Measurements from ENCODE around the gene METTL25. TPM values are rescaled to one million over a fixed set of nuclear protein-coding genes. Genes with fewer than 3 reads are reported as not detected.
A peak's percentile ranks its signal among the peaks of the same experiment; 100 is the strongest.
"Not testable (repeated sequence)": the region's sequence is repeated elsewhere in the genome, so short reads cannot be mapped to it uniquely, and the experiment has no call there.

Gene METTL25
- polyA plus RNA-seq, 1 donor (not counting 4 experiments of a cell fraction or from before 2014, with no cell fraction given) = 6.0 TPM

DNA sequence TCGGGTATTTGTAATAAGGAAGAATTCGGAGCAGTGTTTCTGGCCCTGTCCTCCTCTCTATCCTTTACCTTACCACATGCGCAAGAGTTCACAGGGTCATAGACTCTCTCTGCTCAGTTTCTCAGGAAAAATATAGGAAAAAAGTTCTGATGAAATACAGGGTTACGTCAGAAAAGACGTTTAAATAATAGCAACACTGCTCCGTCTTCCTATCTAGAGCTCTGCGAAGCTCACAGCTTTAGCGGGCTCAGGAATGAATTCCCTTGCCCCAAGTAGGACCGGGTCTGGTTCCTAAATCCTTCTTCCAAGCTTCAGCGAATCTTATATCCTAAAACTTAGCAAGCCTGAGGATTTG, 507 bp upstream of the METTL25 start:
- peak overlapping the region; percentile 99 for H3K27ac ChIP-seq (ENCODE audit: control insufficient read depth, insufficient read depth, low read length)
- no peaks in the 10 kb centered on the region for H3K9me3 ChIP-seq (ENCODE audit: control insufficient read depth, low read depth, low read length)
- H3K79me2 ChIP-seq (ENCODE audit: control insufficient read depth, insufficient read depth, low read length) = peaks cover 28% of the 10 kb centered on the region
- dilution Hi-C loops (cut with MboI; ENCODE audit: extremely low pct_ligation_motif_present, low sequenced_read_pairs) = no loop called here
- peak overlapping the region; percentile 99 for H3K9ac ChIP-seq (ENCODE audit: control insufficient read depth, extremely low read depth, insufficient read depth, low read length)
- FAIRE-seq (no peak), DNase-seq (ENCODE audit: low read depth, low spot score) (no peak)
- H4K20me1 ChIP-seq (ENCODE audit: control insufficient read depth, extremely low read depth, insufficient read depth, low read length) = no peaks in the 10 kb centered on the region
- no peaks in the 10 kb centered on the region for H3K27me3 ChIP-seq (ENCODE audit: control insufficient read depth, extremely low read depth, insufficient read depth, low read length)
- H3K4me2 ChIP-seq (ENCODE audit: control insufficient read depth, extremely low read depth, insufficient read depth, low read depth, low read length) = peak overlapping the region; percentile 76
- peak overlapping the region; percentile 88 to 99 (median 99) for H3K4me3 ChIP-seq (ENCODE audit: control insufficient read depth in 2 of 3, extremely low read depth in 1 of 3, insufficient read depth in 2 of 3, low read depth in 1 of 3, low read length in 3 of 3)
- no peak for TF ChIP-seq CTCF (optimal IDR thresholded peaks at IDR 0.05 in 1 of 3, IDR thresholded peaks at IDR 0.05 in 1 of 3, conservative IDR thresholded peaks at IDR 0.05 in 1 of 3; ENCODE audit: extremely low read depth in 1 of 3, insufficient read depth in 2 of 3, low read length in 3 of 3)
- TF ChIP-seq EZH2 (IDR thresholded peaks at IDR 0.05; ENCODE audit: low read length) = no peak
- no peaks in the 10 kb centered on the region for H3K9me1 ChIP-seq (ENCODE audit: control insufficient read depth, extremely low read depth, insufficient read depth, low read length)
- peaks cover 9% of the 10 kb centered on the region for H3K4me1 ChIP-seq (ENCODE audit: control insufficient read depth, extremely low read depth, insufficient read depth, low read length)
- peak overlapping the region; percentile 92 for H2AFZ ChIP-seq (ENCODE audit: control insufficient read depth, low read length)
- peaks cover 5 to 8% of the 10 kb centered on the region in 2 experiments for H3K36me3 ChIP-seq (ENCODE audit: control insufficient read depth in 2 of 2, extremely low read depth in 1 of 2, insufficient read depth in 2 of 2, low read length in 2 of 2)

GRCh38 chr12:82359115-82359478, 768 bp downstream of the METTL25 start:
- dilution Hi-C loops (cut with MboI; ENCODE audit: extremely low pct_ligation_motif_present, low sequenced_read_pairs) = no loop called here
- Histone ChIP-seq H3K9ac (ENCODE audit: control insufficient read depth, extremely low read depth, insufficient read depth, low read length) (peak overlapping the region; percentile 65), H3K36me3 (ENCODE audit: control insufficient read depth in 2 of 2, extremely low read depth in 1 of 2, insufficient read depth in 2 of 2, low read length in 2 of 2) (peaks cover 5% of the 10 kb centered on the region in 2 experiments), H3K4me3 (ENCODE audit: control insufficient read depth in 2 of 3, extremely low read depth in 1 of 3, insufficient read depth in 2 of 3, low read depth in 1 of 3, low read length in 3 of 3) (peak overlapping the region; percentile 78 to 99 (median 88)), H3K79me2 (ENCODE audit: control insufficient read depth, insufficient read depth, low read length) (peaks cover 28% of the 10 kb centered on the region), H3K4me1 (ENCODE audit: control insufficient read depth, extremely low read depth, insufficient read depth, low read length) (peaks cover 9% of the 10 kb centered on the region), H3K9me3 (ENCODE audit: control insufficient read depth, low read depth, low read length) (no peaks in the 10 kb centered on the region), H3K9me1 (ENCODE audit: control insufficient read depth, extremely low read depth, insufficient read depth, low read length) (no peaks in the 10 kb centered on the region), H2AFZ (ENCODE audit: control insufficient read depth, low read length) (peak overlapping the region; percentile 93), H4K20me1 (ENCODE audit: control insufficient read depth, extremely low read depth, insufficient read depth, low read length) (no peaks in the 10 kb centered on the region), H3K27ac (ENCODE audit: control insufficient read depth, insufficient read depth, low read length) (peak overlapping the region; percentile 37), H3K27me3 (ENCODE audit: control insufficient read depth, extremely low read depth, insufficient read depth, low read length) (no peaks in the 10 kb centered on the region), H3K4me2 (ENCODE audit: control insufficient read depth, extremely low read depth, insufficient read depth, low read depth, low read length) (peak overlapping the region; percentile 78)
- no peak for DNase-seq (ENCODE audit: low read depth, low spot score)
- no peak for FAIRE-seq
- TF ChIP-seq CTCF (optimal IDR thresholded peaks at IDR 0.05 in 1 of 3, IDR thresholded peaks at IDR 0.05 in 1 of 3, conservative IDR thresholded peaks at IDR 0.05 in 1 of 3; ENCODE audit: extremely low read depth in 1 of 3, insufficient read depth in 2 of 3, low read length in 3 of 3) (no peak), EZH2 (IDR thresholded peaks at IDR 0.05; ENCODE audit: low read length) (no peak)

DNA sequence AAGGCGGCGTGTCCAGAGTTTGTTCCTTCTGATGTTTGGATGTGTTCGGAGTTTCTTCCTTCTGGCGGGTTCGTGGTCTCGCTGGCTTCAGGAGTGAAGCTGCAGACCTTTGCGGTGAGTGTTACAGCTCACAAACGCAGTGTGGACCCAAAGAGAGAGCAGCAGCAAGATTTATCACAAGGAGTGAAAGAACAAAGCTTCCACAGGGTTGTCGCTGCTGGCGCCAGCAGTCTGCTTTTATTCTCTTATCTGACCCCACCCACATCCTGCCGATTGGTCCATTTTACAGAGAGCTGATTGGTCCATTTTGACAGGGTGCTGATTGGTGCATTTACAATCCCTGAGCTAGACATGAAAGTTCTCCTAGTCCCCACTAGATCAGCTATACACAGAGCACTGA, 2.5 kb downstream of the METTL25 start:
- H3K9ac ChIP-seq (ENCODE audit: control insufficient read depth, extremely low read depth, insufficient read depth, low read length); H3K4me1 ChIP-seq (ENCODE audit: control insufficient read depth, extremely low read depth, insufficient read depth, low read length); H3K9me3 ChIP-seq (ENCODE audit: control insufficient read depth, low read depth, low read length); H3K9me1 ChIP-seq (ENCODE audit: control insufficient read depth, extremely low read depth, insufficient read depth, low read length); H3K27ac ChIP-seq (ENCODE audit: control insufficient read depth, insufficient read depth, low read length); H4K20me1 ChIP-seq (ENCODE audit: control insufficient read depth, extremely low read depth, insufficient read depth, low read length); FAIRE-seq; dilution Hi-C loops (cut with MboI; ENCODE audit: extremely low pct_ligation_motif_present, low sequenced_read_pairs); H2AFZ ChIP-seq (ENCODE audit: control insufficient read depth, low read length); H3K27me3 ChIP-seq (ENCODE audit: control insufficient read depth, extremely low read depth, insufficient read depth, low read length); H3K4me3 ChIP-seq (ENCODE audit: control insufficient read depth in 2 of 3, extremely low read depth in 1 of 3, insufficient read depth in 2 of 3, low read depth in 1 of 3, low read length in 3 of 3); H3K36me3 ChIP-seq (ENCODE audit: control insufficient read depth in 2 of 2, extremely low read depth in 1 of 2, insufficient read depth in 2 of 2, low read length in 2 of 2); H3K4me2 ChIP-seq (ENCODE audit: control insufficient read depth, extremely low read depth, insufficient read depth, low read depth, low read length); DNase-seq (ENCODE audit: low read depth, low spot score): not testable (repeated sequence)
- peaks cover 23% of the 10 kb centered on the region for H3K79me2 ChIP-seq (ENCODE audit: control insufficient read depth, insufficient read depth, low read length)
